ENCODE results near the gene ZNF644. TPM values are rescaled to one million over a fixed set of nuclear protein-coding genes. Genes with fewer than 3 reads are reported as not detected.
"Not testable (repeated sequence)": the region's sequence is repeated elsewhere in the genome, so short reads cannot be mapped to it uniquely, and the experiment has no call there.

Gene ZNF644
- total and polyA plus RNA-seq, 5 donors from 2014 or later = 46.9 to 139 (median 52.9) TPM

- Mint-ChIP-seq H3K4me1 (peaks cover 39 to 61% (median 49%) of the 10 kb centered on the region in 4 donors), H3K36me3 (peaks cover 13% of the 10 kb centered on the region), H3K4me3 (no peak overlapping the region), H3K9me3 (peaks cover 0 to 4% (median 0%) of the 10 kb centered on the region in 7 donors), H3K27ac (no peak overlapping the region), H3K27me3 (no peaks in the 10 kb centered on the region)
- Histone ChIP-seq H3K4me3 (ENCODE audit: low read depth, low read length) (no peak overlapping the region), H3K27ac (ENCODE audit: insufficient read depth, low read length, poor library complexity, severe bottlenecking) (no peak overlapping the region), H3K4me1 (ENCODE audit: control insufficient read depth, insufficient read depth, low read length, poor library complexity, severe bottlenecking) (peaks cover 3% of the 10 kb centered on the region), H3K36me3 (ENCODE audit: control insufficient read depth, insufficient read depth, low read length) (peaks cover 4% of the 10 kb centered on the region), H3K9me3 (ENCODE audit: control insufficient read depth in 2 of 2, low read length in 2 of 2) (no peaks in the 10 kb centered on the region), H3K27me3 (ENCODE audit: control insufficient read depth, insufficient read depth, low read length) (no peaks in the 10 kb centered on the region)
- DNase-seq (no peak), ATAC-seq (ENCODE audit: low read depth in 2 of 2) (no peak)
Measured at GRCh38 chr1:90948301-90948700, 73.5 kb downstream of the ZNF644 start.

GRCh38 chr1:90946630-90947029 lies 75.2 kb downstream of the ZNF644 start:
- DNase-seq = no peak
- Mint-ChIP-seq H3K4me1 (peaks cover 22 to 49% (median 35%) of the 10 kb centered on the region in 4 donors), H3K9me3 (no peaks in the 10 kb centered on the region), H3K4me3 (no peak overlapping the region), H3K27ac (peak overlapping the region in 1 of 3 donors; percentile 23), H3K27me3 (no peaks in the 10 kb centered on the region), H3K36me3 (peaks cover 9% of the 10 kb centered on the region)
- Histone ChIP-seq H3K36me3 (ENCODE audit: control insufficient read depth, insufficient read depth, low read length) (peaks cover 4% of the 10 kb centered on the region), H3K9me3 (ENCODE audit: control insufficient read depth in 2 of 2, low read length in 2 of 2) (no peaks in the 10 kb centered on the region), H3K27ac (ENCODE audit: insufficient read depth, low read length, poor library complexity, severe bottlenecking) (no peak overlapping the region), H3K4me1 (ENCODE audit: control insufficient read depth, insufficient read depth, low read length, poor library complexity, severe bottlenecking) (peaks cover 3% of the 10 kb centered on the region), H3K27me3 (ENCODE audit: control insufficient read depth, insufficient read depth, low read length) (no peaks in the 10 kb centered on the region), H3K4me3 (ENCODE audit: low read depth, low read length) (no peak overlapping the region)
- ATAC-seq (ENCODE audit: low read depth in 2 of 2) = no peak

GRCh38 chr1:90945287-90945686 lies 76.5 kb downstream of the ZNF644 start:
- Histone ChIP-seq H3K36me3 (ENCODE audit: control insufficient read depth, insufficient read depth, low read length) (peaks cover 13% of the 10 kb centered on the region), H3K4me3 (ENCODE audit: low read depth, low read length) (no peak overlapping the region), H3K27ac (ENCODE audit: insufficient read depth, low read length, poor library complexity, severe bottlenecking) (no peak overlapping the region), H3K9me3 (ENCODE audit: control insufficient read depth in 2 of 2, low read length in 2 of 2) (no peaks in the 10 kb centered on the region), H3K27me3 (ENCODE audit: control insufficient read depth, insufficient read depth, low read length) (no peaks in the 10 kb centered on the region), H3K4me1 (ENCODE audit: control insufficient read depth, insufficient read depth, low read length, poor library complexity, severe bottlenecking) (peaks cover 3% of the 10 kb centered on the region)
- peaks cover 12 to 49% (median 25%) of the 10 kb centered on the region in 4 donors for H3K4me1 Mint-ChIP-seq
- H3K36me3 Mint-ChIP-seq = peaks cover 21% of the 10 kb centered on the region
- no peaks in the 10 kb centered on the region for H3K27me3 Mint-ChIP-seq
- no peaks in the 10 kb centered on the region for H3K9me3 Mint-ChIP-seq
- ATAC-seq (ENCODE audit: low read depth in 2 of 2) (no peak), DNase-seq (no peak)
- no peak overlapping the region for H3K27ac Mint-ChIP-seq
- H3K4me3 Mint-ChIP-seq = no peak overlapping the region

GRCh38 chr1:90943966-90944365 lies 77.9 kb downstream of the ZNF644 start:
- no peaks in the 10 kb centered on the region for H3K27me3 Mint-ChIP-seq
- H3K4me3 Mint-ChIP-seq = no peak overlapping the region
- no peak for ATAC-seq (ENCODE audit: low read depth in 2 of 2)
- peaks cover 20 to 48% (median 33%) of the 10 kb centered on the region in 4 donors for H3K4me1 Mint-ChIP-seq
- no peaks in the 10 kb centered on the region for H3K27me3 ChIP-seq (ENCODE audit: control insufficient read depth, insufficient read depth, low read length)
- peaks cover 3% of the 10 kb centered on the region for H3K4me1 ChIP-seq (ENCODE audit: control insufficient read depth, insufficient read depth, low read length, poor library complexity, severe bottlenecking)
- peaks cover 34% of the 10 kb centered on the region for H3K36me3 Mint-ChIP-seq
- H3K9me3 ChIP-seq (ENCODE audit: control insufficient read depth in 2 of 2, low read length in 2 of 2) = no peaks in the 10 kb centered on the region
- H3K4me3 ChIP-seq (ENCODE audit: low read depth, low read length) = no peak overlapping the region
- peaks cover 0 to 3% (median 0%) of the 10 kb centered on the region in 7 donors for H3K9me3 Mint-ChIP-seq
- no peak overlapping the region for H3K27ac ChIP-seq (ENCODE audit: insufficient read depth, low read length, poor library complexity, severe bottlenecking)
- peaks cover 24% of the 10 kb centered on the region for H3K36me3 ChIP-seq (ENCODE audit: control insufficient read depth, insufficient read depth, low read length)
- DNase-seq = no peak
- no peak overlapping the region for H3K27ac Mint-ChIP-seq

GRCh38 chr1:90940746-90941145 lies 81.1 kb downstream of the ZNF644 start:
- Mint-ChIP-seq H3K27me3 (no peaks in the 10 kb centered on the region), H3K4me3 (no peak overlapping the region), H3K4me1 (peaks cover 29 to 54% (median 39%) of the 10 kb centered on the region in 4 donors), H3K27ac (no peak overlapping the region), H3K9me3 (peaks cover 0 to 3% (median 0%) of the 10 kb centered on the region in 7 donors), H3K36me3 (peaks cover 56% of the 10 kb centered on the region)
- no peak overlapping the region for H3K27ac ChIP-seq (ENCODE audit: insufficient read depth, low read length, poor library complexity, severe bottlenecking)
- H3K27me3 ChIP-seq (ENCODE audit: control insufficient read depth, insufficient read depth, low read length) = no peaks in the 10 kb centered on the region
- DNase-seq (no peak), ATAC-seq (ENCODE audit: low read depth in 2 of 2) (no peak)
- H3K9me3 ChIP-seq (ENCODE audit: control insufficient read depth in 2 of 2, low read length in 2 of 2) = no peaks in the 10 kb centered on the region
- H3K36me3 ChIP-seq (ENCODE audit: control insufficient read depth, insufficient read depth, low read length) = peaks cover 41% of the 10 kb centered on the region
- no peak overlapping the region for H3K4me3 ChIP-seq (ENCODE audit: low read depth, low read length)
- H3K4me1 ChIP-seq (ENCODE audit: control insufficient read depth, insufficient read depth, low read length, poor library complexity, severe bottlenecking) = no peaks in the 10 kb centered on the region

- no peaks in the 10 kb centered on the region for H3K27me3 ChIP-seq (ENCODE audit: control insufficient read depth, insufficient read depth, low read length)
- H3K9me3 ChIP-seq (ENCODE audit: control insufficient read depth in 2 of 2, low read length in 2 of 2) = no peaks in the 10 kb centered on the region
- H3K36me3 ChIP-seq (ENCODE audit: control insufficient read depth, insufficient read depth, low read length) = peaks cover 44% of the 10 kb centered on the region
- peaks cover 0 to 3% (median 0%) of the 10 kb centered on the region in 7 donors for H3K9me3 Mint-ChIP-seq
- no peak for ATAC-seq (ENCODE audit: low read depth in 2 of 2)
- peaks cover 47 to 74% (median 51%) of the 10 kb centered on the region in 4 donors for H3K4me1 Mint-ChIP-seq
- peaks cover 51% of the 10 kb centered on the region for H3K36me3 Mint-ChIP-seq
- no peak overlapping the region for H3K27ac Mint-ChIP-seq
- no peak overlapping the region for H3K27ac ChIP-seq (ENCODE audit: insufficient read depth, low read length, poor library complexity, severe bottlenecking)
- H3K27me3 Mint-ChIP-seq = no peaks in the 10 kb centered on the region
- no peak for DNase-seq
- H3K4me3 Mint-ChIP-seq = no peak overlapping the region
- no peak overlapping the region for H3K4me3 ChIP-seq (ENCODE audit: low read depth, low read length)
- H3K4me1 ChIP-seq (ENCODE audit: control insufficient read depth, insufficient read depth, low read length, poor library complexity, severe bottlenecking) = peaks cover 11% of the 10 kb centered on the region
Measured at GRCh38 chr1:90936731-90937130, 85.1 kb downstream of the ZNF644 start.

- H3K4me3 Mint-ChIP-seq = no peak overlapping the region
Measured at GRCh38 chr1:90936061-90936460, 85.8 kb downstream of the ZNF644 start.

GRCh38 chr1:90928231-90928630 lies 93.6 kb downstream of the ZNF644 start:
- DNase-seq; H3K27me3 Mint-ChIP-seq; H3K4me3 ChIP-seq (ENCODE audit: low read depth, low read length); H3K27me3 ChIP-seq (ENCODE audit: control insufficient read depth, insufficient read depth, low read length); H3K36me3 ChIP-seq (ENCODE audit: control insufficient read depth, insufficient read depth, low read length); H3K9me3 Mint-ChIP-seq; H3K9me3 ChIP-seq (ENCODE audit: control insufficient read depth in 2 of 2, low read length in 2 of 2); H3K27ac ChIP-seq (ENCODE audit: insufficient read depth, low read length, poor library complexity, severe bottlenecking); ATAC-seq (ENCODE audit: low read depth in 2 of 2): not testable (repeated sequence)
- Mint-ChIP-seq H3K4me3 (peak overlapping the region in 1 of 4 donors; percentile 18), H3K36me3 (peaks cover 16% of the 10 kb centered on the region), H3K4me1 (peaks cover 57 to 89% (median 66%) of the 10 kb centered on the region in 4 donors), H3K27ac (peak overlapping the region in 1 of 3 donors; percentile 7)
- peaks cover 27% of the 10 kb centered on the region for H3K4me1 ChIP-seq (ENCODE audit: control insufficient read depth, insufficient read depth, low read length, poor library complexity, severe bottlenecking)

More at GRCh38 chr1:90936061-90936460, 85.8 kb downstream of the ZNF644 start:
- Mint-ChIP-seq H3K27me3 (no peaks in the 10 kb centered on the region), H3K27ac (peak overlapping the region in 1 of 3 donors; percentile 10), H3K4me1 (peaks cover 53 to 78% (median 55%) of the 10 kb centered on the region in 4 donors), H3K36me3 (peaks cover 46% of the 10 kb centered on the region), H3K9me3 (peaks cover 0 to 3% (median 0%) of the 10 kb centered on the region in 7 donors)
- Histone ChIP-seq H3K27me3 (ENCODE audit: control insufficient read depth, insufficient read depth, low read length) (no peaks in the 10 kb centered on the region), H3K9me3 (ENCODE audit: control insufficient read depth in 2 of 2, low read length in 2 of 2) (no peaks in the 10 kb centered on the region), H3K4me1 (ENCODE audit: control insufficient read depth, insufficient read depth, low read length, poor library complexity, severe bottlenecking) (peaks cover 11% of the 10 kb centered on the region), H3K27ac (ENCODE audit: insufficient read depth, low read length, poor library complexity, severe bottlenecking) (no peak overlapping the region), H3K36me3 (ENCODE audit: control insufficient read depth, insufficient read depth, low read length) (peaks cover 45% of the 10 kb centered on the region), H3K4me3 (ENCODE audit: low read depth, low read length) (no peak overlapping the region)
- ATAC-seq (ENCODE audit: low read depth in 2 of 2) = no peak
- DNase-seq = no peak
